HepG2 (cell line): ENCODE measurements around the gene PIP5K1A. TPM values are rescaled to one million over a fixed set of nuclear protein-coding genes. Genes with fewer than 3 reads are reported as not detected.

Experiments used
- ASH2L ChIP-seq: fragments of 300-600, 200-600 bp; sonication (generic); IDR thresholded peaks from 2 replicates; pipeline ENCODE4 v1.7.0; 2017; ENCODE audit warnings: low read depth, mild to moderate bottlenecking, moderate library complexity, mixed read lengths, low read length; ENCODE audit not compliant: insufficient read length
- ATF5 ChIP-seq: sonication (generic); formaldehyde crosslinking; IDR thresholded peaks from 2 replicates; pipeline ENCODE4 v1.4.0; 2020; ENCODE audit warnings: mild to moderate bottlenecking, low read depth, missing genetic modification reagents
- CC2D1A ChIP-seq: sonication (generic); formaldehyde crosslinking; IDR thresholded peaks from 2 replicates; pipeline ENCODE4 v1.8.1; 2023; ENCODE audit warnings: mild to moderate bottlenecking, missing genetic modification reagents
- CSRNP1 ChIP-seq: sonication (generic); formaldehyde crosslinking; IDR thresholded peaks from 2 replicates; pipeline ENCODE4 v1.8.1; 2023; ENCODE audit warnings: mild to moderate bottlenecking, missing genetic modification reagents
- GMEB1 ChIP-seq: sonication (generic); formaldehyde crosslinking; IDR thresholded peaks from 2 replicates; pipeline ENCODE4 v1.5.1; 2020; ENCODE audit warnings: missing genetic modification reagents, mild to moderate bottlenecking, borderline replicate concordance
- NCOA5 ChIP-seq: sonication (generic); formaldehyde crosslinking; IDR thresholded peaks from 2 replicates; pipeline ENCODE4 v1.4.0; 2020; ENCODE audit warnings: missing genetic modification reagents
- PCBP2 ChIP-seq: fragments of 200-400 bp; formaldehyde crosslinking; optimal IDR thresholded peaks from 2 replicates; pipeline ENCODE3; 2018; ENCODE audit warnings: low read length, low read depth; ENCODE audit not compliant: poor library complexity, severe bottlenecking
- PHF8 ChIP-seq: sonication (generic); formaldehyde crosslinking; IDR thresholded peaks from 2 replicates; pipeline ENCODE4 v1.5.0; 2020; ENCODE audit warnings: missing genetic modification reagents
- RBFOX2 ChIP-seq: fragments of 200-400 bp; formaldehyde crosslinking; IDR thresholded peaks from 2 replicates; pipeline ENCODE4 v1.6.1; 2017; ENCODE audit warnings: low read depth, mild to moderate bottlenecking, low read length
- REPIN1 ChIP-seq: sonication (generic); formaldehyde crosslinking; IDR thresholded peaks from 2 replicates; pipeline ENCODE4 v1.8.0; 2022; ENCODE audit warnings: missing genetic modification reagents, low read depth, mild to moderate bottlenecking, borderline replicate concordance
- RXRA ChIP-seq: sonication (generic); formaldehyde crosslinking; IDR thresholded peaks from 2 replicates; pipeline ENCODE4 v1.5.1; 2020; ENCODE audit warnings: missing genetic modification reagents
- TFDP1 ChIP-seq: IDR thresholded peaks from 2 replicates; pipeline ENCODE4 v1.6.1; 2016; ENCODE audit warnings: missing compliant biosample characterization, missing genetic modification reagents, borderline replicate concordance
- ZBTB14 ChIP-seq: sonication (generic); formaldehyde crosslinking; IDR thresholded peaks from 2 replicates; pipeline ENCODE4 v1.4.0; 2020; ENCODE audit warnings: missing genetic modification reagents
- ZBTB34 ChIP-seq: sonication (generic); formaldehyde crosslinking; IDR thresholded peaks from 2 replicates; pipeline ENCODE4 v1.8.0; 2022; ENCODE audit warnings: mild to moderate bottlenecking, missing genetic modification reagents
- ZC3H13 ChIP-seq: sonication (generic); formaldehyde crosslinking; IDR thresholded peaks from 2 replicates; pipeline ENCODE4 v1.8.1; 2023; ENCODE audit warnings: mild to moderate bottlenecking, missing genetic modification reagents, moderate library complexity
- ZNF460 ChIP-seq: sonication (generic); formaldehyde crosslinking; IDR thresholded peaks from 2 replicates; pipeline ENCODE4 v1.5.1; 2020; ENCODE audit warnings: missing genetic modification reagents, mild to moderate bottlenecking, borderline replicate concordance
- ZNF468 ChIP-seq: sonication (generic); formaldehyde crosslinking; IDR thresholded peaks from 2 replicates; pipeline ENCODE4 v1.8.0; 2022; ENCODE audit warnings: mild to moderate bottlenecking, moderate library complexity, missing genetic modification reagents
- ZNF562 ChIP-seq: sonication (generic); formaldehyde crosslinking; IDR thresholded peaks from 2 replicates; pipeline ENCODE4 v1.8.0; 2022; ENCODE audit warnings: missing genetic modification reagents, borderline replicate concordance
- ZNF589 ChIP-seq: sonication (generic); formaldehyde crosslinking; conservative IDR thresholded peaks from 2 replicates; pipeline ENCODE4 v1.8.0; 2022; ENCODE audit warnings: mild to moderate bottlenecking, moderate library complexity, missing genetic modification reagents
- polyA plus RNA-seq, 8 experiments: library from polyadenylated mRNA; depleted of rRNA in 3 of 8; stranded (reverse) in 7 of 8; unstranded in 1 of 8; fragments of >200 nt; fragmentation: Illumina TruSeq in 4 of 8; extraction: Trizol in 4 of 8; gene quantifications; 2 replicates each; pipeline versions ENCODE4 v1.2.1 to v1.2.3, GENCODE V29; 2011 to 2016; ENCODE audit warnings: low read depth in 4 of 8, missing spikeins in 1 of 8, mixed read lengths in 1 of 8; ENCODE audit not compliant: insufficient read depth in 1 of 8
- total RNA-seq, 5 experiments: library from RNA; depleted of rRNA; stranded (reverse); fragments of >200 nt; fragmentation: Illumina TruSeq; extraction: Trizol; gene quantifications; 2 replicates each; pipeline ENCODE4 v1.2.3, GENCODE V29; 2016; ENCODE audit warnings: low read depth in 1 of 5

Gene PIP5K1A
- total and polyA plus RNA-seq, 2 of the 13 experiments (the other 11 are each of a cell fraction or from before 2014, with no cell fraction given) = 45.3 to 65.1 TPM

- TF ChIP-seq ATF5 (CRISPR knock-in tag) (no peak), ZNF468 (CRISPR knock-in tag) (no peak), GMEB1 (no peak), RBFOX2 (peak; percentile 76), RXRA (CRISPR knock-in tag) (peak; percentile 10; the same call in 1 of the 2 replicates), CC2D1A (no peak), ZNF589 (CRISPR knock-in tag) (no peak), ZBTB14 (CRISPR knock-in tag) (no peak), ZNF460 (CRISPR knock-in tag) (no peak), CSRNP1 (CRISPR knock-in tag) (no peak), PHF8 (CRISPR knock-in tag) (no peak), PCBP2 (no peak), TFDP1 (CRISPR knock-in tag) (no peak), ZBTB34 (CRISPR knock-in tag) (no peak), NCOA5 (CRISPR knock-in tag) (no peak; the same call in 1 of the 2 replicates), ZNF562 (CRISPR knock-in tag) (no peak), ZC3H13 (CRISPR knock-in tag) (peak; percentile 72; the same call in 1 of the 2 replicates), ASH2L (no peak), REPIN1 (CRISPR knock-in tag) (no peak)
Observed at GRCh38 chr1:151287767-151288500, 89.6 kb downstream of the PIP5K1A start (continued).
